D721Med (cell line): Measurements from ENCODE around the gene NEK11.

Experiments
- DNase-seq: peaks from one replicate; pipeline ENCODE4 v3.0.0; 2011; ENCODE audit warnings: low spot score; ENCODE audit not compliant: insufficient read length
- FAIRE-seq: peaks from 2 replicates; lab custom pipeline; 2011; peaks lifted over from hg19 to GRCh38; lab: Jason Lieb, UNC
- TF ChIP-seq, protein P1 (sequence below): IDR thresholded peaks from 2 replicates; pipeline ENCODE4 v1.5.1; 2012; ENCODE audit warnings: mild to moderate bottlenecking, control low read depth; ENCODE audit not compliant: insufficient read depth; ENCODE audit errors: missing control alignments

The NEK11 gene

DNA sequence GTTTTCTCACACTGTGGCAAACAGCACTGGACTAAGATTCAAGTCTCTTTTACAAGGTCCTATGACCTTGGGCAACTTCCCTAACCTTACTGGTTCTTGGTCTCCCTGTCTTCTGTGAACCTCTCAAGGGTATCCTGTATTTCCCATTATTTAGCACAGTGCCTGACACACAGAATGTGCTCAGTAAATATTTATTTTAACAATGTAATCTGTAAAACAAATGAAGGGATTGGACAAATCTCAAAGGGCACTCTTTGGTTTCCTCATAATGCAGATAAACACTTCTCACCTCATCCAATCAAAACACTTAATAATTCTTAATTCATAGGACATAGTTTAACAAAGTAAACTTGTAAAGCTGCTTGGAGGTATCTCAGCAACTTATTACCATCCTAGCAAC, 367.7 kb downstream of the NEK11 start:
- TF ChIP-seq, protein P1, sequence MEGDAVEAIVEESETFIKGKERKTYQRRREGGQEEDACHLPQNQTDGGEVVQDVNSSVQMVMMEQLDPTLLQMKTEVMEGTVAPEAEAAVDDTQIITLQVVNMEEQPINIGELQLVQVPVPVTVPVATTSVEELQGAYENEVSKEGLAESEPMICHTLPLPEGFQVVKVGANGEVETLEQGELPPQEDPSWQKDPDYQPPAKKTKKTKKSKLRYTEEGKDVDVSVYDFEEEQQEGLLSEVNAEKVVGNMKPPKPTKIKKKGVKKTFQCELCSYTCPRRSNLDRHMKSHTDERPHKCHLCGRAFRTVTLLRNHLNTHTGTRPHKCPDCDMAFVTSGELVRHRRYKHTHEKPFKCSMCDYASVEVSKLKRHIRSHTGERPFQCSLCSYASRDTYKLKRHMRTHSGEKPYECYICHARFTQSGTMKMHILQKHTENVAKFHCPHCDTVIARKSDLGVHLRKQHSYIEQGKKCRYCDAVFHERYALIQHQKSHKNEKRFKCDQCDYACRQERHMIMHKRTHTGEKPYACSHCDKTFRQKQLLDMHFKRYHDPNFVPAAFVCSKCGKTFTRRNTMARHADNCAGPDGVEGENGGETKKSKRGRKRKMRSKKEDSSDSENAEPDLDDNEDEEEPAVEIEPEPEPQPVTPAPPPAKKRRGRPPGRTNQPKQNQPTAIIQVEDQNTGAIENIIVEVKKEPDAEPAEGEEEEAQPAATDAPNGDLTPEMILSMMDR: no peak
- no peak for FAIRE-seq
- DNase-seq: no peak

DNA sequence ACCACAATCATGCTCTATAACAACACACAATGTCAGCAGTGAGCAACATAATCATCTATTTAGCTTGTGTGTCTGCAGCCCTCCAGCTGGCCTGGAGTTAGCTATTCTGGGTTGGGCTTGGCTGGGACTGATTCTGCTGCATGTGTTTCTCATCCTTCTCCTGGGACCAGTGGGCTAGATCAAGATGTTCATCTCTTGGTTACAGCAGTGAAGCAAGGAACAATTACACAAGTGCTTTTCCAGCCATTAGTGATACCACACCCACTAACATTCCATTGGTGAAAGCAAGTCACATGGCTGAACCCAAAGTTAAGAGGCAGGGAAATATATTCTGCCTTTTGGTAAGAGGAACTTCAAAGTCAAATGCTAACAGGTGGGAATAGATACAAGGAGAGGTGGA, 369.5 kb downstream of the NEK11 start:
- no peak for FAIRE-seq

DNA sequence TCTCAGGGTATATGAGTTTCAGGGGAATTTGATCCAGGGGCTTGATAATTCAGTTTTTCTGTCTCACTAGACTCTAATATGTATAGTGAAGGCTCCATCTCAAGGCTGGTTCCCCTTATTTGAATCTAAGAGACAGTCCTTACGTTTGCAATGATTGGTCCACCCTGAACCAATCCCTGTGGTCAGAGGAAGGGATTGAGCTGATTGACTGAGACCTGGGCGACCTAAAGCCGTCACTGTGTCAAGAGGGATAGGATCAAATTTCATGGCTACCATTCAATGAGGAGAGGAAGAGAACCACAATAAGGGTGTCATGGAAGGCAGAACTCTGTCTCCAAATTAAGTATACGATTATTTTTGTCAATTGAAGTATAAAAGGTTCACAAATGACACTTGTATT, 371.2 kb downstream of the NEK11 start:
- FAIRE-seq (no peak), DNase-seq (no peak)
- TF ChIP-seq, protein P1: no peak

More for the DNA sequence above, 369.5 kb downstream of the NEK11 start:
- DNase-seq: no peak
- TF ChIP-seq, protein P1: no peak
